ENCODE results near the gene GPC6.

DNA sequence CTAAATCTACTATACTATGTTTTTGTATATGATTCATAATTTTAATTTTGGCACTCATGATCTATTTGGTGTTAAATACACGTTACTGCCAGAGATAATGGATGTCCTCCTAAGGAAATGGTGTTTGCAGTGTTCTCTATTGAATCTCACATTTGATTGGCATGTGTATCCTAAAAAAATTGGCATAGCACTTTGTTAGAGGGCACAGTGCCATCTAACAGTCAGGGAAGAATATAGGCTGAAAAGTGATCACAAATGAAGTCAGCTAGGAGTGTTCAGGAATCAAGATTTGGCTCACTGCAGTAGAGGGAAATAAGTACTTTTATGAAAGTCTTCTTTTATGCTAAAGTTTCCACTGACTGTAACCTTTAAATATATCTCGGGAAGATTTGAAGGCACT lies 624.6 kb downstream of the GPC6 start:
- TF ChIP-seq EZH2phosphoT487 (IDR thresholded peaks at IDR 0.05; ENCODE audit: low read depth) = no peak
- TF ChIP-seq, protein P1, sequence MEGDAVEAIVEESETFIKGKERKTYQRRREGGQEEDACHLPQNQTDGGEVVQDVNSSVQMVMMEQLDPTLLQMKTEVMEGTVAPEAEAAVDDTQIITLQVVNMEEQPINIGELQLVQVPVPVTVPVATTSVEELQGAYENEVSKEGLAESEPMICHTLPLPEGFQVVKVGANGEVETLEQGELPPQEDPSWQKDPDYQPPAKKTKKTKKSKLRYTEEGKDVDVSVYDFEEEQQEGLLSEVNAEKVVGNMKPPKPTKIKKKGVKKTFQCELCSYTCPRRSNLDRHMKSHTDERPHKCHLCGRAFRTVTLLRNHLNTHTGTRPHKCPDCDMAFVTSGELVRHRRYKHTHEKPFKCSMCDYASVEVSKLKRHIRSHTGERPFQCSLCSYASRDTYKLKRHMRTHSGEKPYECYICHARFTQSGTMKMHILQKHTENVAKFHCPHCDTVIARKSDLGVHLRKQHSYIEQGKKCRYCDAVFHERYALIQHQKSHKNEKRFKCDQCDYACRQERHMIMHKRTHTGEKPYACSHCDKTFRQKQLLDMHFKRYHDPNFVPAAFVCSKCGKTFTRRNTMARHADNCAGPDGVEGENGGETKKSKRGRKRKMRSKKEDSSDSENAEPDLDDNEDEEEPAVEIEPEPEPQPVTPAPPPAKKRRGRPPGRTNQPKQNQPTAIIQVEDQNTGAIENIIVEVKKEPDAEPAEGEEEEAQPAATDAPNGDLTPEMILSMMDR (IDR thresholded peaks at IDR 0.05; ENCODE audit: low read depth, low read length) = no peak
